Stomach (tissue), 4 donors: ENCODE results near the gene EMC9.

Experiments used
- EP300 ChIP-seq: sonication (generic); formaldehyde crosslinking; IDR thresholded peaks from one replicate; pipeline ENCODE4 v1.6.1; 2017; ENCODE audit warnings: antibody characterized with exemption
- POLR2A ChIP-seq, 4 donors: fragments of 450-650 bp; IDR thresholded peaks; one replicate each; pipeline ENCODE4 v1.6.1; 2016; ENCODE audit warnings: antibody characterized with exemption in 4 of 4, control low read depth in 2 of 4, mild to moderate bottlenecking in 1 of 4, moderate library complexity in 1 of 4
- TF ChIP-seq, protein P1 (sequence below), 7 experiments: fragments of 450-650 bp in 4 of 7; fragments of 200-600 bp in 3 of 7; sonication (generic) in 3 of 7; IDR thresholded peaks; one replicate each; pipeline ENCODE4 v1.5.1; 2016 to 2019; ENCODE audit warnings: antibody characterized with exemption in 7 of 7, control low read depth in 2 of 7, mild to moderate bottlenecking in 1 of 7

DNA sequence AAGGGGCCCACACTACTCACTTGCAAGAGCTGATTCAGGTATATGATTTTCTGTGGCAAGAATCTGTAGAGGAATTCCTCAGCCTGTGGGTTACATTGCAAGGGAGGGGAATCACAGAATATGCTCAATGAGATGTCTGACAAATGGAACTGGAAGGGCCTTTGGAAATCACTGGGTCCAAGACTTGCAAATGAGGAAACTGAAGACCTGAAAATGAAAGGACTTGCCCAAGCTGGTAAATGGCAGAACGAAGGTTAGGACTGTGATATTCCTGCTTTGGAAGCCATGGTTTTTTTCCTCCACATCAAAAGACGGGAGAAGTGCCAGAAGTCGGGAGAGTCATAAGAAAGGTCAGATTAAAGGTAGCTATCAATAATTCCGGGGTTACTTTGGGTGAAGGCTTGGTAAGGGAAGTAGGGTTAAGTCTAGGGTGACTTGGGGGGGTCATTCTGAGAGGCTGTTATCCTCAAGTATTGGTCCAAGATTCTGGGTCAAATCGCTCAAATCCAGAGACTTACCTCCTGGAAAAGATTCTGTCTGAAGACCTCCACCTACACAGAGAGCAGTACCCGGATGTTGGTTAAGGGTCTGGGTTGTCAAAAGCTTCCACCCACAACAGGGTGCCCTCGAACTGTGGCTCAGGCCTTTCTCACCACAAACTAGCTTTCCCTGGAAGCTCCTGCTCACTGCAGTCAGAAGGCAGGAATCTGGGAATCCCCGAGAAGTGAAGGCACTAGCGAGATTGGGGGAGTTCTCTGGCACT, 4.5 kb upstream of the EMC9 start:
- TF ChIP-seq, protein P1, sequence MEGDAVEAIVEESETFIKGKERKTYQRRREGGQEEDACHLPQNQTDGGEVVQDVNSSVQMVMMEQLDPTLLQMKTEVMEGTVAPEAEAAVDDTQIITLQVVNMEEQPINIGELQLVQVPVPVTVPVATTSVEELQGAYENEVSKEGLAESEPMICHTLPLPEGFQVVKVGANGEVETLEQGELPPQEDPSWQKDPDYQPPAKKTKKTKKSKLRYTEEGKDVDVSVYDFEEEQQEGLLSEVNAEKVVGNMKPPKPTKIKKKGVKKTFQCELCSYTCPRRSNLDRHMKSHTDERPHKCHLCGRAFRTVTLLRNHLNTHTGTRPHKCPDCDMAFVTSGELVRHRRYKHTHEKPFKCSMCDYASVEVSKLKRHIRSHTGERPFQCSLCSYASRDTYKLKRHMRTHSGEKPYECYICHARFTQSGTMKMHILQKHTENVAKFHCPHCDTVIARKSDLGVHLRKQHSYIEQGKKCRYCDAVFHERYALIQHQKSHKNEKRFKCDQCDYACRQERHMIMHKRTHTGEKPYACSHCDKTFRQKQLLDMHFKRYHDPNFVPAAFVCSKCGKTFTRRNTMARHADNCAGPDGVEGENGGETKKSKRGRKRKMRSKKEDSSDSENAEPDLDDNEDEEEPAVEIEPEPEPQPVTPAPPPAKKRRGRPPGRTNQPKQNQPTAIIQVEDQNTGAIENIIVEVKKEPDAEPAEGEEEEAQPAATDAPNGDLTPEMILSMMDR (IDR thresholded peaks at IDR 0.05) = no peak
- TF ChIP-seq POLR2A (IDR thresholded peaks at IDR 0.05) = no peak
- no peak for TF ChIP-seq EP300
